Activated T-helper 1 cell treated with anti-CD3 and anti-CD28 coated beads, Interleukin-2, amount 50 U/mL, for 16 hours (primary cell): ENCODE results near the gene STX1B.
A peak's percentile ranks its signal among the peaks of the same experiment; 100 is the strongest.
"Not testable (repeated sequence)": the region's sequence is repeated elsewhere in the genome, so short reads cannot be mapped to it uniquely, and the experiment has no call there.

Experiments
- DNase-seq, 2 donors: peaks; one replicate each; pipeline ENCODE4 v3.0.0-alpha.2; 2020; ENCODE audit warnings: low read depth in 1 of 2, low spot score in 1 of 2

Gene STX1B

DNA sequence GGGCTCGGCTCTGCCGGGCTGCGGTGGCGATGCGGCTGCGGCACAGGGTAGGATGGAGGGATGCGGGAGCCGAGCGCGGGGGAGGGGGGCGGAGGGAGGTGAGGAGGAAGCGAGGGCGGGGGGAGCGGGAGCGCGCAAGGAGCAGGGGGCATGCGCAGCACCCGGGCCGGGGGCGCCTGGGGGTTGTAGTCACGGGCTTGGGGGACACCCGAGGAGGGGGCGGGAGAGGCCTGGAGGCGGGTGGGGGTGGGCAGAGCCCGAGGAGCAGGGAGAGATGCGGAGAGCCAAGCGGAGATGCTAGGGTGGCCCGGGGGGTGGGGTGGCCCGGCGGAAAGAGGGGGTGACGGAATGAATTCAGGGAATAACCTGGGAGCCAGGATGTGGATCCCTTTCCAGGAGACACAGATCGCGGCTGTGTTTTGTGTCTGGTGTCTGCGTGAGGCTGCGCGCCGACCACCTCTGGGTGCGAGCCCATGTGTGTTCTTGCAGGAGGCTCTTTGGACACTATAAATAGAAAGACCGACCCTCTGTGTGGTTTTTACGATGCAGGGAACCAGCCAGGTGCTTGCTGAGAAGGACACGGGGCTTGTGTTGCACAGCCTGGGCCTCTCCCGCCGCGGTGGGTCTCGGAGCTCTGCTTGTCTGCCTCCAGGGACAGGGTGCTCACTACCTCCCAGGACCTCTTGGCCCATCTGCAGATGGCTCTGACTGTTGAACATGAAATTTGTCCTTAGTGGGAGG lies at the start of gene STX1B:
TSS of gene STX1B (minus strand) at position 54 of the 741 bp plus-strand sequence. CDS start 242 bp downstream, outside the sequence.
- DNase-seq = peak; percentile 22 to 34

DNA sequence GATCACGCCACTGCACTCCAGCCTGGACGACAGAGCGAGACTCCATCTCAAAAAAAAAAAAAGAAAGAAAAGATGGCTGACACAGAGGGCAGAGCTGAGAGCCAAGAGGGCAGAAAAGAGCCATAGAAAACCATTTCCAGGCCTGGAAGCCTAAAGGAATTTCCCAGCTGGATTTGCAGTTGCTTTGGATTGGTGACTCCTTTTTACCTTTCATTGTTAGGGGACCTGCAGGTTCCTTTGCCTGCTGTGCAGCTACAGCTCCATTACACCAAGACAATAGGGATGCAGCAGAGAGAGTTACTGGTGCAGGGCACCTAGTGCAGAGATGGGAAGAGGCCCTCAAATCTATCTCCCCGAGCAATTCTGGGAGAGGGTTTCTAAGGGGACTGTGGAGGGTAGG lies 45.2 kb upstream of the STX1B start:
- no peak for DNase-seq

DNA sequence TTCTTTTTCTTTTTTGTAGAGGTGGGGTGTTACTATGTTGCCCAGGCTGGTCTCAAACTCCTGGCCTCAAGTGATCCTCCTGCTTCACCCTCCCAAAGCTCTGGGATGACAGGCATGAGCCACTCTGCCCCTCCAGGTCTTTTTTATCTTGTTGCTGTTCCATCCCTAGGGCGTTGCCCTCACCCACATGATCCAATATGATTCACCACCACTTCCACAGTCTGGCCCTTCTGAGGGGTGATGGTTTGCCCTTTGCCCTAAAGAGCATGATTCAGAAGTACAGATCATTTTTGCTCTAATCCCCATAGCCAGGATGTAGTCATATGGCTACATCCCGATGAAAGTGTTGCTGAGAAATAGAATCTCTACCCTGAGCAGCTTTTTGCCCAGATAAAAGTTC lies 41.7 kb upstream of the STX1B start:
- DNase-seq = no peak

DNA sequence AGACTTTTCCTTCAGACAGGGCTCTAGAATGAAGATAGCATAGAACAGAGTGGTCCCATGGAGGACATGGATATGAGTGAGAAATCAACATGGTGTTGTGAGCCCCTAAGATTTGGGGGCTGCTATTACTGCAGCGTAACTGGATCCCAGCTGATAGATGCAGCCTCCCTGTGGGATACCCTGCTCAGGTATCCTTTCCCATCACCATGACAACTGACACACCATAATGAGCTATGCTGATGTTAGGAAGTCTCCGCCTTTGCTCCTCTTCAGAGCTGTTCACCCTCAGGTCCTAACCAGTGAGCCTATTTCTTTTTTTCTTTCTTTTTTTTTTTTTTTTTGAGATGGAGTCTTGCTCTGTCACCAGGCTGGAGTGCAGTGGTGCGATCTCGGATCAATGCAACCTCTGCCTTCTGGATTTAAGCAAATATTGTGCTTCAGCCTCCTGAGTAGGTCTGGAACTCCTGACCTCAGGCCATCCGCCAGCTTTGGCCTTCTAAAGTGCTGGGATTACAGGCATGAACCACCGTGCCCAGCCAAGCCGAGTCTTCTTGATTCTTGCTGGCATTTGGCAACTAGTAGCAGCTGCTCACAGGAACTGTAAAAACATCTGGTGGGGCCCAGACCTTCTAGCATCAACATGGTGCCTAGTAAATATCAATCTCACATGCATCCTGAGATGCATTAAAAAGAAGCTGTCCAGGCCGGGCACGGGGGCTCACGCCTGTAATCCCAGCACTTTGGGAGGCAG lies 40.0 kb upstream of the STX1B start:
- DNase-seq = no peak

DNA sequence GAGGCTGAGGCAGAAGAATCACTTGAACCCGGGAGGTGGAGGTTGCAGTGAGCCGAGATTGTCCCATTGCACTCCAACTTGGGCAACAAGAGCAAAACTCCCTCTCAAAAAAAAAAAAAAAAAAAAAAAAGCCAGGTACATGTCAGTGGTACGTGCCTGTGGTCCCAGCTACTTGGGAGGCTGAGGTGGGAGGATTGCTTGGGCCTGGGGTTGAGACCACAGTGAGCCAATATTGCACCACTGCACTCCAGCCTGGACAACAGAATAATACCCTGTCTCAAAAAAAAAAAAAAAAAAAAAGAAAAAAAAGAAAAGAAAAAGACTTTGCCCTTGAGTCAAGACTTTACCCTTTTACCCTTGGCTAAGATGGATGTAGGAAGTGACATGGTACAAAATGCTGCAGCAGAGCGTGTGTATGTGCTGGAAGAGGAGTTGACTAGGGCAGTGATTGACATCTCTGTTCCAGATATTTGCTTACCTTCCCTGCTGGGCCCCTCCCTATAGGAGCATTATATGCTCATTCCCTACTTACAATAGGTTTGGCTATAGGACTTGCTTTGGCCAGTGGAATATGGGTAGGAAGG lies 33.6 kb upstream of the STX1B start:
- DNase-seq = no peak

DNA sequence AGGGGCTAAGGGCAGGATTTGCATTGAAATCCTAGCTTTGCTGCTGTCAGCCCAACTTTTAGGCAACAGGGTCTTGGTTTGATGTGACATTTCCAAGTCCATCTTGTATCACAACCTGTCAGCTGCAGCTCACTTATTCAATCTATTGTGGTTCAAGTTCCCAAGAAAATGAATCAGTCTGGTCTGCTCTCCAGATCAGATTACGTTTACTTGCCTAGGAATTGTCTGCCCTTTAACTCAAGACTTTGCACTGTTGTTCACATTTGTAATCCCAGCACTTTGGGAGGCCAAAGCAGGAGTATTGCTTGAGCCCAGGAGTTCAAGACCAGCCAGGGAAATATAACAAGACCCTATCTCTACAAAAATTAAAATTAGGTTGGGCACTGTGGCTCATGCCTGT lies 32.9 kb upstream of the STX1B start:
- no peak for DNase-seq

DNA sequence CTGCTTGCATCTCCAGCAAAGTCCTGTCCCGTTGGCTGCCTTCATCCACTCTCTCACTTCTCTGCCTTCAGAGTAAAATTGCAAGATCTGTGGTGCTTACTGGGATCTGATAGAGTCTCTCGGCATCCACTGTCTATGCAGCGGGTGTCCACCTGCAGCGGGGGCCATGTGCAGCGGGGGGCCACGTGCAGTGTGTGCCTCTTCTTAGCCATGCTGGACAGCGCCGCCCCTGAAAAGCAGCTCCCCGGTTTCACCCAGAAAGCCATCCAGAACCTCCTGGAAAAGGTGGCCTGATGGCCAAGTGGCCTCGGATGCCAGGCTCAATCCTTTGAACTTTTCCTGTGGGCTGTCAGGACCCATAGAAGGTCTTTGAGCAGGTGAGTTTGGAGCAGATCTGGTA lies 32.4 kb upstream of the STX1B start:
- DNase-seq = no peak

DNA sequence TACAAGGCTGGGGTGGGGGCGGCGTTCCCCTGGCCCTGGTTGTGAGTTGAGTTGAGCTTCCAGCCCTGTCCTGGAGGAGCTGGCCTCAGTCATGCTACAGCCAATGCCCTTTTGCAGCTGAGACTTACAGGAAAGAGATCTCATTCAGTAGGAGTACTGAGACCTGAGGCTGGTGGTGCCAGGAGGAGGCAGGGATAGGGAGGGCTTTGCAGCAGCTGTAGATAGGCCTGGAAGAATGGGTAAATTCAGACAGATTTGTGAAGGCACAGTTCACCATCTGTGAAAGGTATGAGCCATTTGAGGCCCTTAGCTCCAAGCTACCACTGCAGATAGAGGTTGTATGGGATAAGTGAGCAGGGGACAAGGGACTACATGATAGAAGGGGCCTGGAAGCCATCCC lies 28.6 kb upstream of the STX1B start:
- DNase-seq = no peak

DNA sequence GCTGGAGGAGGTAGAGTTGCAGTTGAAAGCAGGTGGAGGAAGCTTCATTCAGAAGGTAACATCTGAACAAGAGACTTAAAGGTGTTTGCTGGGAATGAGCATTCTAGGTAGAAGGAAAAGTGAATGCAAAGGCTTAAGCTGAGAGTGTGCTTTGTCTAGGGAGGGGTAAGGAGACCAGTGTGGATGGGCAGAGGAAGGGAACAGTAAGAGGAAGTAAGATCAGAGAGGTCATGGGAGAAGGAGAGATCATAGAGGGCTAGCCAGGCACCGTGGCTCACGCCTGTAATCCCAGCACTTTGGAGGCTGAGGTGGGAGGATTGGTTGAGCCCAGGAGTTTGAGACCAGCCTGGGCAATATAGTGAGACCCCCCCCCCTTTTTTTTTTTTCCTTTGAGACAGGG lies 26.3 kb upstream of the STX1B start:
- DNase-seq = no peak

DNA sequence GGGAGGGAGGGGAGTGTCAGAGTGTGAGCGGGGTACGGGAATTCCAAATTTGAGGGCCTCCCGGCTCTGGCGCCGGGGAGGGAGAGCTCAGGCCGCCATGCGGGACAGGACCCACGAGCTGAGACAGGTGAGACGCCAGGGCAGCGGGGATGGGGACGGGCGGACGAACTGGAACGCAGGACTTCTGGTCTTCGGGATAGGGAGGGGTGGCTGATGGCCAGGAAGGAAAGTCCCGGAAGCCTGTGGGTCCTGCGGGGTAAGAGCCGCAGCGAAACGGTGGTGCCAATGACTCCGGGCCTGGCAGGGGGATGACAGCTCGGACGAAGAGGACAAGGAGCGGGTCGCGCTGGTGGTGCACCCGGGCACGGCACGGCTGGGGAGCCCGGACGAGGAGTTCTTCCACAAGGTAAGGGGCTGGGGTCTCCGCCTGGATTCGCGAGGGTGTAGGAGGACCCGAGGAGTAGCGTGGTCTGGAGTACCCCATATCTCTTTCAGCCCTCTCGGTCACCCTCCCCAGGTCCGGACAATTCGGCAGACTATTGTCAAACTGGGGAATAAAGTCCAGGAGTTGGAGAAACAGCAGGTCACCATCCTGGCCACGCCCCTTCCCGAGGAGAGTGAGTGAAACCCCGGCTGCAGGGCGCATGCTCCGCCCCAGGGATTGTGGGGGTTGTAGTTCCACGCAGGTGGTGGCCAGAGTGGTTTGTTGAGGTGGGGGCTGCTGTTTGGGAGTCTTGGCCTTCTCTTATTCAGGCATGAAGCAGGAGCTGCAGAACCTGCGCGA lies 23.5 kb upstream of the STX1B start:
- peak; percentile 74 for DNase-seq

DNA sequence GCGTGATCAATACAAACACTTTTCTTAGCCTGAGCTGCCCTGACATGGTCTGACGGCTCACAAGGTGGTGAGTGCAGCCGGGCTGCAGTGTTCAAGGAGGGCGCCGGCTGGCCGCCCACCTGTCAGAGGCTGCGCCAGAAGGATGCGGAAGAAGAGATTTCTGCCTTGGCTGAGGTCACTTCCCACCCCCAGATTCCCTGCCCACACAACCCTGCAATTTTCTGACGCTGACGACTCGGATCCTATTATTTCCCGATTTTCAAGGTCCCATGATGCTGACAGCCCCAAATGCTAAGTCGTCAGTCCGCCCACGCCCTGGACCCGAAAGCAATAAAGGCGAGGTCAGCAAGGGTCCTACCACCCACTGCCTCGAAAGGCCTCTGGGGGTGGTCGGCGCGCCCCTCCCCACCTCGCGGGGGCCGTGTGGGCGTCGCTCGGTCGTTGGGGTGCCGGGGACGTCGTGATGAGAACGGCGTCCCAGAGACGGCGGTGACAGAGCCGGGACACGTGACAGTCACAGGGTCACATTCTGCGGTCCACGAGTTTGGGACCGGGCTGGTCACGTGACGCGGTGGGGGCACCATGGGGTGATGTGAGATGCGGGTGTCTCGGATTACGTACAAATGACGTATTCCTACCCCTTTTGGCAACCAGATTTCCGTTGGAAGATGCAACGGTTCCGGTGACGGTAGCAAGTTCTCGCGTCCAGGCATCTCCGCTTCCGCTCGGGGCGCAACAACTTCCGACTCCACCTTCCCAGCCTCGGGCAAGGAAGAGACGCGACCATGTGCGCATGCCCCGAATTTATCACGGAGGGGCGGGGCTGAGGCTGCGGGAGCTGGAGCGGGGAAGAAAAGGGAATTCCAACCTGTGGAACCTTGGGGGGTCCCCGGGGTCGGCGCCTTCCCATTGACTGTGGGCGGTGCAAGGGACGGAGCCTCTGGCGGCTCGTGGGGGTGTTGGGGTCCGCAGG lies 22.6 kb upstream of the STX1B start, which contains the start of gene STX4:
TSS of gene STX4 (plus strand) at position 823 of the 973 bp plus-strand sequence. CDS start 248 bp downstream, outside the sequence.
- DNase-seq = peak; percentile 94 to 95

DNA sequence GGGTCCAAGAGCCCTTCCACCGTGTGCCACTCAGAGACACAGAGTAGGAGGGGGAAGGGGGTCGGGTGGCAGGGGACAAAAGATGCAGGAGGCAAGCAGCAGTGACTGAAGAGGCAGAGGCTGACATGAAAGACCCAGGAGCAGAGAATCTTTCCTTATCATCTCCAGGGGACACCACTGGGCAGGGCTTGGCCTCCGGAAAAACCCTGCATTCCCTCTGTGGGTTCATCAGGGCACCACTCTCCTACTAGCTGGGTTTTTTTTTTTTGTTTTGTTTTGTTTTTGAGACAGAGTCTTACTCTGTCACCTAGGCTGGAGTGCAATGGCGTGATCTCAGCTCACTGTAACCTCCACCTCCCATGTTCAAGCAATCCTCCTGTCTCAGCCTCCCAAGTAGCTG lies 20.8 kb upstream of the STX1B start:
- DNase-seq = no peak

DNA sequence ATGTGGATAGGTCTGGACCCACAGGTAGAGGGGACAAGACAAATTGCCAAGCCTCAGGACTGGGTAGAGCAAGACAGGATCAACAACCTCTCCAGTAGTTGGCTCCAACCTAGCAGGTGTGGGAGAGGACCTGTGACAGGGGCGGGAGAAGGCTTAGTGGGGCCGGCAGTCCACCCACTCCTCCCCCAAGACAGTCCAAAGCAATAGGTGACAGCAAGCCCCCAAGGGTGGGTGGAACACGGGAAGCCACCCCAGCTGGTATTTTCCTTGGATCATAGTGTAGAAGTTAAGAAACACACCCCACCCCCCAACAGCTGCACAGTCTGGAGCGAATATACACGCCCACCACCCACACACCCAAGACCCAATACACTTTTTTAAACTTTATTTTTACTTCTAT lies 18.8 kb upstream of the STX1B start:
- DNase-seq = no peak

DNA sequence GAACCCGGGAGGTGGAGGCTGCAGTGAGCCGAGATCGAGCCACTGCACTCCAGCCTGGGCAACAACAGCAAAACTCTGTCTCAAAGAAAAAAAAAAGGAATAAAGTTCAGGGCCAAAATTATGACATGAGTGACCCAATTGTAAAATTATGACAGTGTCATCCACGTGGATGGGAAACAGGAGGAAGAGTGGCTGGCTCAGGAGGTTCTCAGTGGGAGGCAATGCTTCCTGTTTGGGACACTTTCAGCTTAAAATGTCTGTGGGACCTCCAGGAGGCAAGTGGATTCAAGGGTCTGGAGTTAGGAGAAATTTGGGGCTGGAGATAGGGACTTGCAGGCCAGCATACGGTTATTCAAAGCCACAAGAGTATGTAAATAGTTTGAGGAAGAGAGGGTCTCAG lies 14.9 kb upstream of the STX1B start:
- no peak for DNase-seq

DNA sequence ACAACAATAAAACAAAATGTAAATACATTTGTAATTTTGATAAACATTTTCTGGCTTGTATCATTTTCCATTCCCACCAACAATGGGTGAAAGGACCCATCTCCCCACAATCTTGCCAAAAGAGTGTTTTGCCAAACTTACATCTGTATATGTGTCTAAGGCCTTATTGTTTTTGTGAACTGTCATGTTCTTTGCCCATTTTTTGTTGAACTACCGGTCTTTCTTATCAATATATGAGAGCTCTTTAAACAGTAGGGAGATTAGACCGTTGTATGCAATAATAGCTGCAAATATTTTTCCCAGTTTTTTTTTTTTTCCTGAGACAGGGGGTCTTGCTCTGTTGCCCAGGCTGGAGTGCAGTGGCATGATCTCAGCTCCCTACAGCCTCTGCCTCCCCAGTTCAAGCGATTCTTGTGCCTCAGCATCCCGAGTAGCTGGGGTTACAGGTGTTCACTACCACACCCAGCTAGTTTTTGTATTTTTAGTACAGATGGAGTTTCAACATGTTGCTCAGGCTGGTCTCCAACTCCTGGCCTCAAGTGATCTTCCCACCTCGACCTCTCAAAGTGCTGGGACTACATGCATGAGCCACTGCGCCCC lies 13.3 kb upstream of the STX1B start:
- DNase-seq = no peak

DNA sequence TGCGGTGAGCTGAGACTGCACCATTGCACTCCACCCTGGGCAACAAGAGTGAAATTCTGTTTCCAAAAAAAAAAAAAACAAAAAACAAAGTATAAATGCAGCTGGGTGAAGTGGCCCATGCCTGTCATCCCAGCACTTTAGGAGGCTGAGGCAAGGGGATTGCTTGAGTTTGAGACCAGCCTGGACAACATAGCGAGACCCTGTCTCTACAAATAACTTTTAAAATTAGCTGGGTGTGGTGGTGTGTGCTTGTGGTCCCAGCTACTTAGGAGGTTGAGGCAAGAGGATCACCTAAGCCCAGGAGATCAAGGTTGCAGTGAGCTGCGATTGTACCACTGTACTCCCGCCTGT lies 12.8 kb upstream of the STX1B start:
- DNase-seq = no peak

DNA sequence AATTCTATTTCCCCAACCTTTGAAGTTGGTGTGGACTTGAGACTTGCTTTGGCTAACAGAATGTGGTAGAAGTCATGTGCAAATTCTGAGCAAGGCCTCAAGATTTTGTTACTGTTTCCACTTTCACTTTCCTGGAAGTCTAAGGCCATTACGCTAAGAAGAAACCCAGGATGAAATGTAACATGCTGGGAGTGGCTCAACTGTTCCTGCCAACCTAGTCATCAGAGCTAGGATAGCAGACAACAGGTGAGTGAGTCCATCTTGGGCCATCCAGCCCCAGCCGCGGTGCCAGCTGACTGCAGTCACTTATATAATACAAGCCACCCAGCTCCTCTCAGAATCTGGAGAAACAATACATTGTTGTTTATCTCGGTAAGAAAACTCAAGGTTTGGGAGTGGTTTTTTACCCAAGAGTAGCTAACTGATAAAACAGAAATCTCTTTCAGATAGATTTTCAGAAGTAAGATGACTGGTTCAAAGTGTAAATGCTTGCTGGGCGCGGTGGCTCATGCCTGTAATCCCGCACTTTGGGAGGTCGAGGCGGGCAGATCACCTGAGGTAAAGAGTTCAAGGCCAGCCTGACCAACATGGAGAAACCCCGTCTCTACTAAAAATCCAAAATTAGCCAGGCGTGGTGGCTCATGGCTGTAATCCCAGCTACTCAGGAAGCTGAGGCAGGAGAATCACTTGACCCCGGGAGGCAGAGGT lies 12.3 kb upstream of the STX1B start:
- no peak for DNase-seq

DNA sequence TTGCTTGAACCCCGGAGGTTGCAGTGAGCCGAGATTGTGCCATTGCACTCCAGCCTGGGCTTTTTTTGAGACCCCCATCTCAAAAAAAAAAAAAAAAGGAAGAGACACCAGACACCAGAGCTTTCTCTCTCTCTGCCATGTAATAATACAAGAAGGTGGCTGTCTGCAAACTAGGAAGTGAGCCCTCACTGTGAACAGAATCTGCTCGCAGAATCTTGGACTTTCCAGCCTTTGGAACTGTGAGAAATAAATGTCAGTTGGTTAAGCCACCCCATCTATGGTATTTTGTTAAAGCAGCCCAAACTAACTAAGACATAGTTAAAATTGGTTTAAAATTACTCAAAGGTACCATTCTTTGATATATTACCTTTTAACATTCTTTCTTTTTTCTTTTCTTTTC lies 10.1 kb upstream of the STX1B start:
- DNase-seq = no peak

DNA sequence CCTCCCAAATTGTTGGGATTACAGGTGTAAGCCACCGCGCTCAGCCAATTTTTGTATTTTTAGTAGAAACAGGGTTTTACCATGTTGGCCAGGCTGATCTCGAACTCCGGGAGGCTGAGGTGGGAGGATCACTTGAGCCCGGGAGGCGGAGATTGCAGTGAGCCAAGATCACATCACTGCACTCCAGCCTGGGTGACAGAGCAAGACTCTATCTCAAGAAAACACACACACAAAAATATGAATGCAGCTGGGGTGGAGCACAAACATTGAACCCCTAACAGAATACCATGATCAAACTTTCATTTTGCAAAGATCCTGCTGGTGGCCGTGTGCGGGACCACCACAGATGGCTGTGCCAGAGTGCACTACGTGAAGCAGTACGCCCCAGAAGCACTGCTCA lies 7.3 kb upstream of the STX1B start:
- DNase-seq = not testable (repeated sequence)
